ENCODE measurements around the gene C22orf23.
A peak's percentile ranks its signal among the peaks of the same experiment; 100 is the strongest.
"Not testable (repeated sequence)": the region's sequence is repeated elsewhere in the genome, so short reads cannot be mapped to it uniquely, and the experiment has no call there.

The C22orf23 gene

GRCh38 chr22:37953062-37953436, 352 bp downstream of the C22orf23 start:
- DNase-seq, result no peak

GRCh38 chr22:37952629-37953028, 772 bp downstream of the C22orf23 start:
- not testable (repeated sequence) for DNase-seq

- DNase-seq, result no peak
Measured at GRCh38 chr22:37951305-37951704, 2.1 kb downstream of the C22orf23 start.

DNA sequence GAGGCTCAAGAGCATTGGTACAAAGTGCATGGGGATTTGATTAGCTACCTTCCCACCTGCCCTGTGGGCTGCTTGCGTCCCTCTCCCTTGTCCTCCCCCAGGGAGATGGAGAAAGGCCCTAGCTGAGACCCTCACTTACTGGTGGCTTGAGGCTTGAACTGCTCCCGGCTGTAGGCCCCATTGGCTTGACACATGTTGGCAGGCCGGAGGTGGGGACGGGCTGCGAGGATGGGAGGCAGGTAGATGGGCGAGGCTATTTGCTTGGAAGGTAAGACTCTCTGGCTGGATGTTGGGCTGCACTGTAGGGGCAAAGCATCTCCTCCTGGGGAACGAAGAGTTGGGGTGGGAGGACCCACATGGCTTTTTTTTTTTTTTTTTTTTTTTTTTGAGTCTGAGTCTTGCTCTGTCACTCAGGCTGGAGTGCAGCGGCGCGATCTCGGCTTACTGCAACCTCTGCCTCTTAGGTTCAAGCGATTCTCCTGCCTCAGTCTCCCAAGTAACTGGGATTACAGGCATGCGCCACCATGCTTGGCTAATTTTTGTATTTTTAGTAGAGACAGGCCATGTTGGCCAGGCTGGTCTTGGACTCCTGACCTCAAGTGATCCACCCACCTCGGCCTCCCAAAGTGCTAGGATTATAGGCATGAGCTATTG, 6.1 kb downstream of the C22orf23 start:
- DNase-seq, result not testable (repeated sequence)

DNA sequence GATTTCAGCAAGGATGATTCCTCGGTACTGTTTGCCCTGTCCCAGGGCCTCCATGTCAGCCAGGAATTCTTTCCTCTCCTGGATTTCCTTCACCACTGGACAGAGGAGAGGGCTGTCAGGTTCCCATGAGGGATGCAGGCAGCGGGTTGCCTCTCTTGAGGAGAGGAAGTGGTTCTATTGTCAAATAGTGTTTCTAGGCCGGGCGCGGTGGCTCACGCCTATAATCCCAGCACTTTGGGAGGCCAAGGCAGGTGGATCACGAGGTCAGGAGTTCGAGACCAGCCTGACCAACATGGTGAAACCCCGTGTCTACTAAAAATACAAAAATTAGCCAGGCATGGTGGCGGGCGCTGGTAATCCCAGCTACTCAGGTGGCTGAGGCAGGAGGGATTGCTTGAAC, 9.0 kb downstream of the C22orf23 start:
- not testable (repeated sequence) for DNase-seq

DNA sequence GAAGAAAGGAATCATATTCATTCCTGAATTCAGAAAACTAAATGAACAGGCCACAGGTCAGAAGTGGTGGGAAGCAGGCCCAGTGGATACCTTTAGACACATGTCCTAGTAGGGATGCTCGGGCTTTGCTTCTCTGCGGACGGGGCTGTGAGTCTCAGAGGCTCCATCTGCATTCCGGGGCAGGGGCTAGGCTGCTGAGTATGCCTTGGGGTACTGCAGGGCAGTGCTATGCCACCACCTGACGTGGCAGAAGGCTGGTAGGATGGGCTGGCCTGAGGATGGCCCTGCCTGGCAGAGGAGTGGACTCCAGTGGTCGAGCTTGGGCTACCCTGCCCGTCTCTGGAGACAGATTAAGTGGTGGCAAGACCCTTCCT, 9.6 kb downstream of the C22orf23 start:
- DNase-seq, result no peak

DNA sequence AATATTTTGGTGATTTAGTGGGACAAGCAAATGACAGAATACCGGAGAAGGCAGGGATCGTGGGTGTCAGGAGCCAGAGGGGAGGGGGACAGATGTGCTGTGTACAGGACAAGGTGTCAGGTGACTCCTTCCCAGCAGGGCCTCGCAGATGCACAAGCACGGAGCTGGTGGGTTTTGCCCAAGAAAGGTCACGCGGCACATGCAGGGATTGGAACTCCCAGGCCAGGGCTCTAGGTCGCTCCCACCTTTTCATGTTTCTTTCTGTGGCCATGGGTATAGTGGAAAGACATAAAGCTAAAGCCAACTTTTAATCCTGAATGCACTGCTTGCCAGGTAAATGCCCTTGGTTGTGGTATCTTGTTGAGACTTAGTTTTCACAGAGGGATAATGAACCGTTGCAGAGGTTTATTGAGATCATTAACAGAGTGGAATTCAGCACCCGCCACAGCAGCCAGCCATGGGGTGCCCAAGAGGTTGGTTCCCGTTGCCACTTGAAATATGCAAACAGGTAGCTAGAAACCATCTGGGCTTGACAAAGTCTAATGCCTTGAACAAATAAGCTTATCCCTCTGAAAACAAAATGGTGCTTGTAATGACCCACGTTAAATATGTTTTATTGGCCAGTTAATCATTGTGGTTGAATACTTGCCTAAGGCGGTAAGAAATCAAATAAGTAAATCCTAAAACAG, 10.1 kb downstream of the C22orf23 start:
- DNase-seq, result no peak

DNA sequence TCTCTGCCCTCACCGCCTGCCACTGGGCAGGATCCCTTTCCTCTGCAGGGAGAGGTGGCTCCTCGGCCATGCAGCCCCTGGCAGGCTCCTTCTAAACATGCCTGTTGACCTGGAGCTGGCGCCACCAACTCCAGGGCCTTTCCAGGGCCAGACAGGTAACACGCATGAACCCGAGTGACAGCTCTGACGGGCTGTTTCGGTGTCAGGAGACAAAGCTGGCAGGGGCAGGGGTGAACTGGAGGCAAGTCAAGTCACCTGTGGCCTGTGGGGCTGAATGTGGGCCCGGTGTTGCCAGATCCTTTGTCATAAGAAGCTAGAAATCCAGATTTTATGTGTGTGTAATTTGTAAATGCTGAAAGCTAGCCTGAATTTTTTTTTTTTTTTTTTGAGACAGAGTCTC, 11.3 kb downstream of the C22orf23 start:
- no peak for DNase-seq

- DNase-seq, result no peak
Measured at GRCh38 chr22:37940698-37941376, 12.6 kb downstream of the C22orf23 start.

GRCh38 chr22:37933711-37934376, 19.6 kb downstream of the C22orf23 start:
- peak; percentile 76 for DNase-seq

- DNase-seq, result no peak
Measured at GRCh38 chr22:37932821-37933578, 20.4 kb downstream of the C22orf23 start.

- no peak for DNase-seq
Measured at GRCh38 chr22:37932401-37932800, 21.0 kb downstream of the C22orf23 start.

DNA sequence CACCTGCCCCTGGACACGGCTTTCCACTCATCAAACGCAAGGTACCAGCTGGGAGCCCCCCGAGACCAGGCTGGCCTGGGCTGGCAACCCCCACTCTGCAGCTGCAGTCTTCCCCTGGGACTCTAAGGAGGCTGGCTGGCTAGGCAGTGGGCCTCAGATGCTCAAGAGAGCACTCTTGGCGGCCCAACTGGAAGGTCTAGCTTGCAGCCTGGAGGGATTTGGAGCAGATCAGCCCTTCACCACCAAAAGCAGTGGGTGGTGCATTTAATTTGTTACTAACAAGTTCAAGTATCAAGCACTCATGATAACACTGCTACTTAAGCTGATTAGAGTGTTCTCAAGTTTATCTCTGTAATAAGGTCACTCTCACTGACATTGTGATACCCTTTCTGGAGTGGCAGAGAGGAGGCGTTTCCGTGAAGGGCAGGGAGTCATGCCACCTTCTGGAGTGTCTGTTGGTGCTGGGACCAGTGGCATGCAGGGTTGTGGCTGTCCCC, 21.5 kb downstream of the C22orf23 start:
- DNase-seq, result no peak

- no peak for DNase-seq
Measured at GRCh38 chr22:37930952-37931440, 22.4 kb downstream of the C22orf23 start.

DNA sequence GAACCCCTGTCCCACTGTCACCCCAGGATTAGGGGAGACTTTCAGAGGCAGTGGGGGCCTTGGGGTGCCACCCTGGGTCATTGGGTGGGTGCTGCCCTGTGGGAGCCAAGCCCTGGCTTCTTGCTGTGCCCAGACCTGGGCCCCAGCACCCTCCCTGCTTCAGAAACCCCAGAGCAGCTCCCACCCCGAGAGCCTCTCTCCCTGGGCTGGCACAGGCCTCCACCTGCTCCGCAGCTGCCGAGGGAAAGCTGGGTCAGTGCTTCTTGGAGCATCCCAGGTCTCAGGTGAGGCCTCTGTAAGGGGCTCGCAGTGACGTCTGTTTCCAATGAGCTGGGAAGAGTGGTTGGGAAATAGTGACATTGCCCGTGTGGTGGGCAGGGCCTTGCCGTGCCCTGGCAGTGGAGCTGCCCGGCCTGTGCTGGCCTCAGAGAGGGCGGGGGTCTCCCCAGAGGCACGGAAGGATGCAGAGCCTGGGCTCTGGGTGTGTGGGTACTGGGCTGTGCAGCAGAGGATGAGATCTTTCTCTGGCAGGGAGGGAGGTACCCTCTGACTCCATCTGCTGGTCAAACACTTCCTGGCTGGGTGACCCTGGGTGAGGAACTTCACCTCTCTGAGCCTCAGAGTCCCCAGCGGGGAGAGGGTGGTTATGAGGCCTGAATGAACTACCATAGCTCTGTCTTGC, 23.0 kb downstream of the C22orf23 start:
- no peak for DNase-seq

DNA sequence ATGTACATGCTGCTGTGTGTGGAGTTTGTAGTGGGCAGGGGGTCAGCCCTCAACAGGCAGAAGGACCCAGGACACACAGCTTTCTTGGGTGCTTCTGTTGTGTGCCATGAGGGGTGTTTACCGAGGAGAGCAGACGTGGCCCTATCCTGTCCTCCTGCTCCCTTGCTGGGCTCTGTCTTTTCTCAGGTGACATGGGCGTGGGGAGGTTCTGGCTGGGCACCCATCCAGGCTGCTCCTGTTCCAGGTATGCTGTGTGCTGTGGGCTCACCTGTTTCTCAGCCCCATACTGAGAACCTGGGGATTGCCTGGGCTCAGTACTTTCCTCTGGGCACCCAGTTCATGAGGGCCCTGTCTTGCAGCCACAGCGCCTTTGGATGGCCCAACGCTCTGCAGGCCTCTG, 24.0 kb downstream of the C22orf23 start:
- no peak for DNase-seq

DNA sequence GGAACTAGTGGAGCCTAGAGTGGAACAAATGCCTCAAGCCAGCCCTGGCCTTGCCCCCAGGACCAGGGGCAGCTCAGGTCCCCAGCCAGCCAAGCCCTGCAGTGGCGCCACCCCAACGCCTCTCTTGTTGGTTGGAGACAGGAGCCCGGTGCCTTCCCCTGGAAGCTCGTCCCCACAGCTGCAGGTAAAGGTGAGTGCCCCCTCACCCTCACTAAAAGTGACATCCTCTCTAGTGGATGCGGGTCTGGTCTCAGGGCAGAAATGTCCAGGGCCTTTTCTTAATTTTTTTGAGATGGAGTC, 25.8 kb downstream of the C22orf23 start:
- DNase-seq, result no peak

GRCh38 chr22:37926771-37927636, 26.4 kb downstream of the C22orf23 start:
- DNase-seq, result no peak

- DNase-seq, result no peak
Measured at GRCh38 chr22:37926358-37926757, 27.0 kb downstream of the C22orf23 start.

DNA sequence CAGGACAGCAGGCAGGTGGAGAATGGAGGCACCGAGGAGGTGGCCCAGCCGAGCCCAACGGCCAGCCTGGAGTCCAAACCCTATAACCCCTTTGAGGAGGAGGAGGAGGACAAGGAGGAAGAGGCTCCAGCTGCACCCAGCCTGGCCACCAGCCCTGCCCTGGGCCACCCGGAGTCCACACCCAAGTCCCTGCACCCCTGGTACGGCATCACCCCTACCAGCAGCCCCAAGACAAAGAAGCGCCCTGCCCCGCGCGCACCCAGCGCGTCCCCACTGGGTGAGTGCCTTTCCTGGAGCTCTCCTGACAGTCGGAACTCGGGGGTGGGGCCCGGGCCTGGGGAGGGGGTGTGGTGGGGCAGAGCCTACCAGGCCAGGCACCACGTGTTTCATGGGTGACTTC, 27.6 kb downstream of the C22orf23 start:
- no peak for DNase-seq

GRCh38 chr22:37925330-37925729, 28.1 kb downstream of the C22orf23 start:
- DNase-seq, result no peak
